Kidney glomerular epithelial cell (primary cell): ENCODE data around the gene PSPN.

Experiments
- DNase-seq: peaks from one replicate; lab custom pipeline; 2025; lab: John Stamatoyannopoulos, UW

PSPN gene

GRCh38 chr19:6375411-6376010, at the start of gene PSPN:
Gene PSPN (minus strand): TSS chr19:6375933. CDS start chr19:6375849, 84 bp downstream.
- no peak for DNase-seq

GRCh38 chr19:6424939-6425731, 49.4 kb upstream of the PSPN start:
- DNase-seq: peak; percentile 100

- DNase-seq: no peak
Observed at GRCh38 chr19:6424195-6424938, 48.6 kb upstream of the PSPN start, which contains the start of gene KHSRP. Gene KHSRP (minus strand): TSS chr19:6424811. CDS start chr19:6424701, 110 bp downstream.

- peak; percentile 28 for DNase-seq
Observed at GRCh38 chr19:6423499-6424194, 47.9 kb upstream of the PSPN start.

- DNase-seq: no peak
Observed at GRCh38 chr19:6421075-6422014, 45.6 kb upstream of the PSPN start.

- DNase-seq: no peak
Observed at GRCh38 chr19:6418562-6418932, 42.8 kb upstream of the PSPN start.

- DNase-seq: no peak
Observed at GRCh38 chr19:6417713-6418561, 42.2 kb upstream of the PSPN start.

GRCh38 chr19:6416658-6417405, 41.1 kb upstream of the PSPN start:
- no peak for DNase-seq

- no peak for DNase-seq
Observed at GRCh38 chr19:6415591-6416190, 40.0 kb upstream of the PSPN start.

- DNase-seq: no peak
Observed at GRCh38 chr19:6414793-6415590, 39.3 kb upstream of the PSPN start.

GRCh38 chr19:6413721-6414643, 38.2 kb upstream of the PSPN start:
- DNase-seq: no peak

- no peak for DNase-seq
Observed at GRCh38 chr19:6413291-6413690, 37.6 kb upstream of the PSPN start.

- DNase-seq: peak; percentile 15
Observed at GRCh38 chr19:6412447-6413091, 36.8 kb upstream of the PSPN start.

- no peak for DNase-seq
Observed at GRCh38 chr19:6412061-6412446, 36.3 kb upstream of the PSPN start.

GRCh38 chr19:6409346-6409745, 33.6 kb upstream of the PSPN start:
- no peak for DNase-seq

GRCh38 chr19:6406401-6406800, 30.7 kb upstream of the PSPN start:
- DNase-seq: no peak
